Kidney (tissue), 14 donors: ENCODE measurements around the gene TBC1D8. TPM values are rescaled to one million over a fixed set of nuclear protein-coding genes. Genes with fewer than 3 reads are reported as not detected.

Source experiments
- DNase-seq, 5 donors: peaks; one replicate each; pipeline ENCODE4 v3.0.0-alpha.2; 2013 to 2020
- FAIRE-seq: peaks from 2 replicates; lab custom pipeline; 2012; peaks lifted over from hg19 to GRCh38; lab: Jason Lieb, UNC
- H3K27ac ChIP-seq, 2 donors: one replicate each; pipeline ENCODE4 v1.7.0; 2013; ENCODE audit warnings: low read depth in 2 of 2, low read length in 2 of 2, inconsistent platforms in 1 of 2
- H3K27me3 ChIP-seq: one replicate; pipeline ENCODE4 v1.7.1; 2013; ENCODE audit warnings: low read length, inconsistent platforms; ENCODE audit not compliant: control insufficient read depth, insufficient read depth
- H3K36me3 ChIP-seq, 3 donors: one replicate each; pipeline versions ENCODE4 v1.7.0 to v1.7.1; 2013; ENCODE audit warnings: low read length in 3 of 3, control low read depth in 1 of 3, inconsistent platforms in 1 of 3; ENCODE audit not compliant: insufficient read depth in 3 of 3, control insufficient read depth in 2 of 3
- H3K4me1 ChIP-seq, 3 donors: one replicate each; pipeline versions ENCODE4 v1.7.0 to v1.7.1; 2013; ENCODE audit warnings: low read length in 3 of 3, inconsistent platforms in 1 of 3, low read depth in 1 of 3; ENCODE audit not compliant: control insufficient read depth in 2 of 3, insufficient read depth in 2 of 3
- H3K4me3 ChIP-seq, 3 donors: one replicate each; pipeline versions ENCODE4 v1.7.0 to v1.8.1; 2013; ENCODE audit warnings: low read length in 3 of 3, control low read depth in 1 of 3, inconsistent platforms in 1 of 3
- H3K9ac ChIP-seq, 3 donors: one replicate each; pipeline versions ENCODE4 v1.7.0 to v1.7.1; 2013; ENCODE audit warnings: low read length in 3 of 3, control low read depth in 1 of 3, inconsistent platforms in 1 of 3
- H3K9me3 ChIP-seq, 3 donors: one replicate each; pipeline versions ENCODE4 v1.7.0 to v1.7.1; 2013; ENCODE audit warnings: low read length in 3 of 3, control low read depth in 1 of 3, inconsistent platforms in 1 of 3; ENCODE audit not compliant: control insufficient read depth in 2 of 3, insufficient read depth in 1 of 3
- CTCF ChIP-seq: IDR thresholded peaks from 3 replicates; pipeline ENCODE4 v1.5.1; 2012; ENCODE audit warnings: mild to moderate bottlenecking, moderate library complexity, borderline replicate concordance; ENCODE audit not compliant: insufficient read depth; ENCODE audit errors: extremely low read depth
- intact Hi-C: fragments of 100-400 bp; cut with DNase I; formaldehyde crosslinking; loops from one replicate; pipeline ENCODE4 v1.11.1; 2022
- polyA plus RNA-seq: library from polyadenylated mRNA; stranded (reverse); fragments of 350-450 nt; fragmentation: Illumina TruSeq; extraction: RNeasy Lipid Tissue Mini Kit (QIAGEN cat#74804); gene quantifications from one replicate; pipeline ENCODE4 v1.2.3, GENCODE V29; 2014; ENCODE audit warnings: low read depth, low replicate concordance; ENCODE audit not compliant: insufficient read depth
- total RNA-seq: library from RNA; stranded (reverse); fragmentation: NEBNext Ultra II Directional; extraction: Animal tissue kit (Norgen Biotek cat#: 25700); gene quantifications from one replicate; pipeline ENCODE4 v1.2.1, GENCODE V29; 2021
- donor health status: control.
- donor health status: control.
- donor health status: control.
- donor health status: control.
- donor health status: control.
- donor health status: DM: yes; HTN: yes; CAD: no.
- donor health status: Normal renal cell carcinoma (clear cell type).

Gene TBC1D8
- total and polyA plus RNA-seq, 2 donors from 2014 or later: 7.4 to 47.9 TPM

- H3K9ac ChIP-seq: no peak overlapping the region
- H3K27ac ChIP-seq: no peak overlapping the region
- TF ChIP-seq CTCF: no peak
- no peaks in the 10 kb centered on the region for H3K27me3 ChIP-seq
- no peak overlapping the region for H3K4me3 ChIP-seq
- DNase-seq (peak in 3 of 5 donors; percentile 37 to 58 (median 57)), FAIRE-seq (no peak)
- intact Hi-C loops: no loop called here
- no peaks in the 10 kb centered on the region for H3K4me1 ChIP-seq
- no peaks in the 10 kb centered on the region for H3K9me3 ChIP-seq
- peaks cover 0 to 11% (median 6%) of the 10 kb centered on the region in 3 donors for H3K36me3 ChIP-seq
Measured at GRCh38 chr2:100976645-100977391, 174.4 kb downstream of the TBC1D8 start.

GRCh38 chr2:100976061-100976460, 175.1 kb downstream of the TBC1D8 start:
- TF ChIP-seq CTCF: no peak
- peaks cover 0 to 11% (median 9%) of the 10 kb centered on the region in 3 donors for H3K36me3 ChIP-seq
- H3K9ac ChIP-seq: no peak overlapping the region
- no peaks in the 10 kb centered on the region for H3K9me3 ChIP-seq
- no peaks in the 10 kb centered on the region for H3K4me1 ChIP-seq
- DNase-seq: no peak
- H3K4me3 ChIP-seq: no peak overlapping the region
- H3K27me3 ChIP-seq: no peaks in the 10 kb centered on the region
- FAIRE-seq: no peak
- H3K27ac ChIP-seq: no peak overlapping the region
- intact Hi-C loops: no loop called here

GRCh38 chr2:100975521-100975785, 175.7 kb downstream of the TBC1D8 start:
- FAIRE-seq: no peak

More at GRCh38 chr2:100975521-100975785, 175.7 kb downstream of the TBC1D8 start:
- Histone ChIP-seq H3K9me3 (no peaks in the 10 kb centered on the region), H3K4me1 (no peaks in the 10 kb centered on the region), H3K36me3 (peaks cover 0 to 11% (median 9%) of the 10 kb centered on the region in 3 donors), H3K27me3 (no peaks in the 10 kb centered on the region), H3K9ac (no peak overlapping the region), H3K4me3 (no peak overlapping the region), H3K27ac (no peak overlapping the region)
- intact Hi-C loops: no loop called here
- no peak for DNase-seq
- no peak for TF ChIP-seq CTCF
